ENCODE data around the gene FXN. TPM values are rescaled to one million over a fixed set of nuclear protein-coding genes. Genes with fewer than 3 reads are reported as not detected.
"Not testable (repeated sequence)": the region's sequence is repeated elsewhere in the genome, so short reads cannot be mapped to it uniquely, and the experiment has no call there.

Gene FXN
- total RNA-seq, 4 donors from 2014 or later: 0.17 to 5.6 (median 3.0) TPM

DNA sequence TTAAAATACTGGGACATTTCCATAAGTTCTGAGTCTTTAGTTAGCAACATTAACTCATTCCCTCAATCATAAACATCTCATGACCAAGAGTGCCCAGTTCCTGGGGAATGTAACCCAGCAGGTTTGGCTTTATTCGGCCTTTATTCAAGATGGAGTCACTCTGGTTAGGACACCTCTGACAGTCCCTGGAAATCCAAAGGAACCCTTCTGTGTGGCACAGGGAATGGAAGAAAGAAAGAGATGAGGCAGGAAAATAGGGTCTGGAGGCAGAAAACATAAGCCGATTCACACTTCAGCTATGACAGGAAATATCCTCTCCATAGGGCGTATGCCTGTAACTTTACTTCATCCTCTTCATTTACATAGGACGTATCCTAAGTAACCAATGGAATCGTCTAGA, 53.5 kb downstream of the FXN start:
- 90 to 92% methylated on average over 5 of the region's 5 CpGs for WGBS, 2 donors
- intact Hi-C loops (cut with DNase I; ENCODE audit: low total_unique reads): no loop called here
- H3K4me3 ChIP-seq (ENCODE audit: low read depth, poor library complexity, severe bottlenecking): no peak overlapping the region
- TF ChIP-seq POLR2A (IDR thresholded peaks at IDR 0.05): no peak
- TF ChIP-seq, protein P1, sequence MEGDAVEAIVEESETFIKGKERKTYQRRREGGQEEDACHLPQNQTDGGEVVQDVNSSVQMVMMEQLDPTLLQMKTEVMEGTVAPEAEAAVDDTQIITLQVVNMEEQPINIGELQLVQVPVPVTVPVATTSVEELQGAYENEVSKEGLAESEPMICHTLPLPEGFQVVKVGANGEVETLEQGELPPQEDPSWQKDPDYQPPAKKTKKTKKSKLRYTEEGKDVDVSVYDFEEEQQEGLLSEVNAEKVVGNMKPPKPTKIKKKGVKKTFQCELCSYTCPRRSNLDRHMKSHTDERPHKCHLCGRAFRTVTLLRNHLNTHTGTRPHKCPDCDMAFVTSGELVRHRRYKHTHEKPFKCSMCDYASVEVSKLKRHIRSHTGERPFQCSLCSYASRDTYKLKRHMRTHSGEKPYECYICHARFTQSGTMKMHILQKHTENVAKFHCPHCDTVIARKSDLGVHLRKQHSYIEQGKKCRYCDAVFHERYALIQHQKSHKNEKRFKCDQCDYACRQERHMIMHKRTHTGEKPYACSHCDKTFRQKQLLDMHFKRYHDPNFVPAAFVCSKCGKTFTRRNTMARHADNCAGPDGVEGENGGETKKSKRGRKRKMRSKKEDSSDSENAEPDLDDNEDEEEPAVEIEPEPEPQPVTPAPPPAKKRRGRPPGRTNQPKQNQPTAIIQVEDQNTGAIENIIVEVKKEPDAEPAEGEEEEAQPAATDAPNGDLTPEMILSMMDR (IDR thresholded peaks at IDR 0.05): no peak
- DNase-seq (ENCODE audit: low spot score in 2 of 2): no peak

DNA sequence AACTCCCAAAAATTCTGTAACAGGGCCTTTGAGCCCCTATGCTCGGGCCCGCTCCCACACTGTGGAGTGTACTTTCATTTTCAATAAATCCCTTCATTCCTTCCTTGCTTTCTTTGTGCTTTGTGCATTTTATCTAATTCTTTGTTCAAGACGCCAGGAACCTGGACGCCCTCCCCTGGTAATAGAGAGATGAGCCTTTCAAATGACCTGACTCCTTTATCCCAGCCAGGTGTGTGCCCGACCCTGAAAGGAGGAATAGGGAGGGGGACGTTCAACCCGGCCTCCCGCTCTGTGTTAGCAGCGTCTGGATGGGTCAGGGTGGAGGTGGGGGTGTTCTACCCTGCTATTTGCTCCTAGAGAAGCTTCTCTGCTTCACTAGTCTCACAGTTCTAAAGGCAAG, 53.9 kb downstream of the FXN start:
- H3K4me3 ChIP-seq (ENCODE audit: low read depth, poor library complexity, severe bottlenecking): no peak overlapping the region

DNA sequence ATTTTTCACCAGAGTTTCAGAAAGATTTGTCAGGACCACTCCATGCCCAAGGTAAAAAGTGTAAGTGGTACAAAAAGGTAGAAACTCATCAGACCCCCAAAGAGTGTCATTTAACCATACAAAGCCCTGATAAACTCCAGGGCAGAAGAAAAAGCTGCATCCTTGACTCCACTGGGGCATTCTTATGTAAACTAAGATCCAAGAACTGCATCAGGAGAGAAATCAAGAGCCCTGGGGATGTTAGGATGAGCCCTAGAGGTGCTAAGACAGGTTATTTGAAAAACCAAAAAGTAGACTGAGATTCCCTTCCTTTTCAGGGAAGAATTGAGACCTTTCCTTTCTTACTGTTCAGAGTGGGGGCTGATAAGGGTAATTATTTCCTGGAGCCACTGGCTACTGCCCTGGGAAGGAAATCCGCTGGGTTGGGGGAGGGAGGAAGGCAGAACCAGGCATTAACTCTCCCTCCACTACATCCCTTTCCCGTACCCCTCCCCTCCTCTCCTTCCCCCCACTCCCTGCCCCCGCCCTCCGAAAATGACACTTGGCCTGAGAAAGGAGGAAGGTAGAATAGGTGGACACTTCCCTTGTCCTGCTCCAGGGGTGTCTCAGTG, 54.7 kb downstream of the FXN start:
- WGBS, 2 donors: 55 to 60% methylated on average over 4 of the region's 4 CpGs
- no peak overlapping the region for H3K4me3 ChIP-seq (ENCODE audit: low read depth, poor library complexity, severe bottlenecking)
- TF ChIP-seq, protein P1 (IDR thresholded peaks at IDR 0.05): no peak
- TF ChIP-seq POLR2A (IDR thresholded peaks at IDR 0.05): no peak
- intact Hi-C loops (cut with DNase I; ENCODE audit: low total_unique reads): no loop called here
- DNase-seq (ENCODE audit: low spot score in 2 of 2): no peak

More for the DNA sequence above, 53.9 kb downstream of the FXN start:
- intact Hi-C loops (cut with DNase I; ENCODE audit: low total_unique reads): no loop called here
- 81 to 89% methylated on average over 9 of the region's 9 CpGs for WGBS, 2 donors
- no peak for DNase-seq (ENCODE audit: low spot score in 2 of 2)
- no peak for TF ChIP-seq POLR2A (IDR thresholded peaks at IDR 0.05)
- TF ChIP-seq, protein P1 (IDR thresholded peaks at IDR 0.05): no peak

DNA sequence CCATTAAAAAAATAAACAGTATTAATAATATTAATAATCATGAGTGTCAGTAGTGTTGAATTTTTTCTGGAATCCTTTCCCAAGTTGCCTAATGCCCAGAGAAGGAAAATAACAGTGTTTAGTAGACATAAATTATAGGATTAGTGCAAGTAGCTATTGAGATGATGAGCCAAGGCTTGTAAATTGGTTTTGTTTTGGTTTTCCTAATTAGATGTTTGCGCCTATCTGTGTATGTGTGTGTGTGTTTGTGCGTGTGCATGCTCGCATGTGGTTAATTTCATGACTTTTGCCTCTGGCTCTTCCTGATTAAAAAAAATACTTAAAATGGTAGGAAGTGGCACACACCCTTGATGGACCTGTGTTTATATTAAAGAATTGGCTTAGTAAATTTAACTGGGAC, 55.4 kb downstream of the FXN start:
- no peak for TF ChIP-seq POLR2A (IDR thresholded peaks at IDR 0.05)
- TF ChIP-seq, protein P1 (IDR thresholded peaks at IDR 0.05): no peak
- WGBS, 2 donors: 41 to 44% methylated on average over 3 of the region's 3 CpGs
- no peak overlapping the region for H3K4me3 ChIP-seq (ENCODE audit: low read depth, poor library complexity, severe bottlenecking)
- intact Hi-C loops (cut with DNase I; ENCODE audit: low total_unique reads): no loop called here
- no peak for DNase-seq (ENCODE audit: low spot score in 2 of 2)

DNA sequence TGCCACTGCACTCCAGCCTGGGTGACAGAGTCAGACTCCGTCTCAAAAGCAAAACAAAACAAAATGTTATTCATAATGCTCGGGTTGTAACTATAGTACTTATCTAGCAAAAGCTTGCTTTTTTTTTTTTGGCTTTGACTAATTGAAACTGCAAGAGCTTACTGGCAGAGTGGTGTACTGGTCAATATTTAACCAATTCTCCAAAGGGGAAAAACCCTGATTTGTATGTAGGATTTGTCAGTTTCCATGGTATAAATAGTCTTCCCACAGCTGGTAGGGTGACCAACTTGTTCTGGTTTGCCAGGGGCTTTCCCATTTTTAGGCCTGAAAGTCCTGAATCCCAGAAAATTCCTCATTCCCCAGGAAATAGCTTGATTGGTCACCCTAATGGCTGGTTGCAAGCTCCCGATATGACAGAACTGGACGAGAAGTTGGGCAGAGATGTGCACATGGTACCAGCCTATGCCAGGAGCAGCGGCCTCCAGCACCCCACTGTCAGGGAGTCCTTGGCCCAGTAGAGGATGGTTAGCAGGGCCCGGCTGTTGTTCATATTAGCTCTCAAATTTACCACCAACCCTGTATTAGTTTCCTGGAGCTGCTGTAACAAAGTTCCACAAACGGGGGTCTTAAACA, 58.0 kb downstream of the FXN start:
- no peak overlapping the region for H3K4me3 ChIP-seq (ENCODE audit: low read depth, poor library complexity, severe bottlenecking)
- TF ChIP-seq, protein P1 (IDR thresholded peaks at IDR 0.05): no peak
- TF ChIP-seq POLR2A (IDR thresholded peaks at IDR 0.05): no peak
- WGBS, 2 donors: 93 to 98% methylated on average over 7 of the region's 7 CpGs
- DNase-seq (ENCODE audit: low spot score in 2 of 2): no peak
- intact Hi-C loops (cut with DNase I; ENCODE audit: low total_unique reads): no loop called here

DNA sequence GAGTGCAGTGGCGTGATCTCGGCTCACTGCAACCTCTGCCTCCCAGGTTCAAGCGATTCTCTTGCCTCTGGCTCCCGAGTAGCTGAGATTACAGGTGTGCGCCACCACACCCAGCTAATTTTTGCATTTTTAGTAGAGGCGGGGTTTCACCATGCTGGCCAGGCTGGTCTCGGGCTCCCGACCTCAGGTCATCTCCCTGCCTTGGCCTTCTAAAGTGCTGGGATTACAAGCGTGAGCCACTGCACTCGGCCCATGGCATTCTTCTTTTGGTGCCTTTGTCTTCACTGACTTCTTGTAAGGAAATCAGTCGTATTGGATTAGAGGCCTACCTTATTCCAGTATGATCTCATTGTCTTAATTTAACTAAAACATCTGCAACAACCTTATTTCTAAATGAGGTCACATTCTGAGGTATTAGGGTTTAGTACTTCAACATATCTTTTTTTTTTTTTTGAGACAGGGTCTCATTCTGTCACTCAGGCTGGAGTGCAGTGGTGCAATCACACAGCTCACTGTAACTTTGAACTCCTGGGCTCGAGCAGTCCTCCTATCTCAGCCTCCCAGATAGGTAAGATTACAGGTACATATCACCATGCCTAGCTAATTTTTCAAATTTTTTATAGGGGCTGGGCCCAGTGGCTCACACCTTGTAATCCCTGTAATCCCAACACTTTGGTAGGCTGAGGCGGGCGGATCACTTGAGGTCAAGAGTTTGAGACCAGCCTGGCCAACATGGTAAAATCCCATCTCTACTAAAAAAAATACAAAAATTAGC, 59.0 kb downstream of the FXN start:
- DNase-seq (ENCODE audit: low spot score in 2 of 2); H3K4me3 ChIP-seq (ENCODE audit: low read depth, poor library complexity, severe bottlenecking); intact Hi-C loops (cut with DNase I; ENCODE audit: low total_unique reads): not testable (repeated sequence)
- WGBS, 2 donors: 93 to 96% methylated on average over 14 of the region's 14 CpGs
